Fibroblast of the aortic adventitia (primary cell): ENCODE measurements around the gene TAL1. TPM values are rescaled to one million over a fixed set of nuclear protein-coding genes. Genes with fewer than 3 reads are reported as not detected.

Experiments used
- DNase-seq: peaks from one replicate; pipeline ENCODE4 v3.0.0-alpha.2; 2010; ENCODE audit warnings: low read depth
- H3K4me3 ChIP-seq: 2 replicates; pipeline ENCODE4 v1.5.1; 2011; ENCODE audit warnings: low read depth, mild to moderate bottlenecking, control low read depth, low read length, moderate library complexity
- total RNA-seq: library from RNA; depleted of rRNA; stranded (reverse); fragments of >200 nt; gene quantifications from 2 replicates; pipeline ENCODE4 v1.2.3, GENCODE V29; 2012; ENCODE audit warnings: low replicate concordance
- TF ChIP-seq, protein P1 (sequence below): IDR thresholded peaks from 2 replicates; pipeline ENCODE4 v1.5.1; 2011; ENCODE audit warnings: mild to moderate bottlenecking, low read length, control low read depth, inconsistent platforms; ENCODE audit not compliant: insufficient read depth

Gene TAL1
- total RNA-seq, 1 donor: 0.36 TPM

DNA sequence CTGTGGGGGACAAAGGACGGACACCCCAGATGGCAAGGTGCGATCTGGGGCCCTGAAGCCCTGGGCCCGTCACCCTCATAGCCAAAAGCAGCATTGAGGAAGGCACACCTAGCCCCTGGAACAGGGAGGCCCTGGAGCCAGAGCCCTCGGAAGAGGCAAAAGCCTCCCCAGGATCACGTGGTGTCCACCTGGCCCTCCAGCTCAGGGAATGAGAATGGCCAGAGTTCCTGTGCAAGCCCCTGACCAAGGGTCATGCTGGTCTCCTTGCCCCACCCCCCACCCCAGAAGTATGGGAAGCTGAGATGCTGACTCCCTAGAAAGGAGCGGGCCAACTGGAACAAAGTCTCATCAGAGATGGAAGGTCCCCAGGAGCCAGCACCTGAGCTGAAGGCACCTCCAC lies 41.2 kb downstream of the TAL1 start:
- DNase-seq: no peak
- no peak overlapping the region for H3K4me3 ChIP-seq
- TF ChIP-seq, protein P1, sequence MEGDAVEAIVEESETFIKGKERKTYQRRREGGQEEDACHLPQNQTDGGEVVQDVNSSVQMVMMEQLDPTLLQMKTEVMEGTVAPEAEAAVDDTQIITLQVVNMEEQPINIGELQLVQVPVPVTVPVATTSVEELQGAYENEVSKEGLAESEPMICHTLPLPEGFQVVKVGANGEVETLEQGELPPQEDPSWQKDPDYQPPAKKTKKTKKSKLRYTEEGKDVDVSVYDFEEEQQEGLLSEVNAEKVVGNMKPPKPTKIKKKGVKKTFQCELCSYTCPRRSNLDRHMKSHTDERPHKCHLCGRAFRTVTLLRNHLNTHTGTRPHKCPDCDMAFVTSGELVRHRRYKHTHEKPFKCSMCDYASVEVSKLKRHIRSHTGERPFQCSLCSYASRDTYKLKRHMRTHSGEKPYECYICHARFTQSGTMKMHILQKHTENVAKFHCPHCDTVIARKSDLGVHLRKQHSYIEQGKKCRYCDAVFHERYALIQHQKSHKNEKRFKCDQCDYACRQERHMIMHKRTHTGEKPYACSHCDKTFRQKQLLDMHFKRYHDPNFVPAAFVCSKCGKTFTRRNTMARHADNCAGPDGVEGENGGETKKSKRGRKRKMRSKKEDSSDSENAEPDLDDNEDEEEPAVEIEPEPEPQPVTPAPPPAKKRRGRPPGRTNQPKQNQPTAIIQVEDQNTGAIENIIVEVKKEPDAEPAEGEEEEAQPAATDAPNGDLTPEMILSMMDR: no peak

DNA sequence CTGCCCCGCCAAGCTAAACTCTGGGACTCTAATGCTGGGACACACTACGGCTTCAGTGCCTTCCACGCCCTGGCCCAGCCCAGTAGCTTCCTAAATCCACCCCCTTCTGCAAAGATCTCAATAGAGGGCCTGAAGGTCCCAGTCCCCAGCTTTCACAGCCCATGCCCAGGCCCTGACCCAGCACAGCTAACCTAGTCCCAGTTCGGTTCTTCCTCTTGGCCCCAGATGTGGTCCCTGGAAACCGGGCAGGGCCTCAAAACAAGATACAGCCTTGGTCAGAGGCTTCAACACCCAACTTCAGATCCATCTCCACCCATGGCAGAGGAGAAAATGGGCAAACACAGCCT lies 41.5 kb downstream of the TAL1 start:
- TF ChIP-seq, protein P1: no peak
- DNase-seq: no peak
- no peak overlapping the region for H3K4me3 ChIP-seq

DNA sequence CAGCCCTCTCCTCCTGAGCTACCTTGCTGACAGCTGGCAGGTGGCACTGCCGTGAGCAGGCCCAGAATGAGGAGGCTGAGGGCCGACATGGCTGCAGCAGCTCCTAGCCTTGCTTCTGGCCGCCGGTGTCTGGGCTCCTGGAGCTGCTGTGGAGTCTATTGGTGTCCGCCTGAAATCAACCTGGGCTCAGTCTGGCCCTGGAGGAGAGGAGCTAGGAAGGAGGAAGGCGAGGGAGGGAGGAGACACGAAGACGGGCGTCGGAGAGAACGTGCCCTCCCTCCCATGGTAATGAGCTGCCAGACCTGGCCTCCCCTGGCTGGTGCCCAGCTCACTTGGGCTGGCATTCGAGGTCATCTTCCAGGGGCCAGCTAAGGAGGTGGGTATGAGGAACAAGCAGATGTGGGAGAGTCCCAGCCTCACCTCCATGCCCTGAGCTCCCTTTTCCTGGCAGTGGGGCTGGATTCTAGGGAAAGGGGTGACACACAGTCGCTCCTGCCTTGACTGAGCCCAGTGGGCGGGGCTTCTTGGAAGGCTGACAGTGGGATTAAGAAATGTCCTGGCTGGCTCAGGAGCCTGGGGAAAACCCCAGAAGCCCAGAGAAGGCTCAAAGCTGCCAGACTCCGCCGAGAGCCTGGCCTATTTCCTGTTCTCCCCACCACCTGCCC lies 42.0 kb downstream of the TAL1 start, which contains the start of gene PDZK1IP1:
PDZK1IP1 (minus strand) TSS at position 193 of the 665 bp plus-strand sequence; CDS start at position 89, 104 bp downstream.
- TF ChIP-seq, protein P1: no peak
- DNase-seq: peak; percentile 91
- H3K4me3 ChIP-seq: no peak within 1 kb of the TSS

DNA sequence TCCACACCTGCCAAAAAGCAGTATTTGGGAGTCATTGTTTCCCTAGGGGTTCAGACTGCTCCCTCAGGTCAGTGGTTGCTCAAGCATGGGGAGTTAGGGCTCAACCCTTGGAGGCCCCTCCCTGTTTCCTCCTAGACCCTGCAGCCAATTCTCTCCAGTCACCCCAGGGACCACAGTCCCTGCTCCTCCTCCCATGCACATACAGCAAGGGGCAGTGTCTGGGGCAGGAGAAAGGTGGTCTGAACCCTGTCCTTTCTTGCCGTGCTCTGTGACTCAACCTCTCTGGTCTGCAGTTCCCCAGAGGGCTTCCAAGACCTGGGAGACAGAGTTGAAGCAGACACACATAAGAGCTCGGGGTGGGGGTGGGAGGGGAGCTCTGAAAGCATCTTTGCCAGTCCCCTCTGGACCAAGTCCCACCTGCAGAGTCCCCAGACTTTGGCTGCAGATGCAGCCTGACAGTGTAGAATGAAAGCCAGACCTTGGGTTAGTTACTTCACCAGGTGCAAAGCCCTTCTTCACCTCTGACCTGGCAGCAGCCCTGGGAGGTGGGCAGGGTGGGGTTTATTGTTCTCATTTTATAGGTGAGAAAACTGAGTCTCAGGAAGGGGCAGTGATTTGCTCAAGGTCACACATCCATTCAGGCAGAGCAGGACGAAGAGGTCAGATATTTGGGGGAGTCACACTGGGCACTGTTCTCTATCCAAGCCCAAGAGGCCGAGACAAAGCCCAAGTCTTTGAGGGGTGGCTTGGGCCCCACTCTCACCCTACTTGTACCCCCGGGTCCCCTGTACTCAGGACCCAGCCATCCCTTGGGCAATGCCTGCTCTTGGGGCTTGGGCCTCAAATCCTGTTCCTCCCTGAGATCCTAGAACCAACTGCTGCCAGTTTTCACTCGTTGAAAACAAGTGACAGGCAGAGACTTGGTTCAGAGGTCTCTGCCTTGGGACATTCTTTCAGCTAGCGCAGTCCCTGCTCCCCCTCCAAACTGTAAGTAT lies 42.9 kb downstream of the TAL1 start:
- TF ChIP-seq, protein P1: no peak
- H3K4me3 ChIP-seq: no peak overlapping the region
- DNase-seq: no peak

DNA sequence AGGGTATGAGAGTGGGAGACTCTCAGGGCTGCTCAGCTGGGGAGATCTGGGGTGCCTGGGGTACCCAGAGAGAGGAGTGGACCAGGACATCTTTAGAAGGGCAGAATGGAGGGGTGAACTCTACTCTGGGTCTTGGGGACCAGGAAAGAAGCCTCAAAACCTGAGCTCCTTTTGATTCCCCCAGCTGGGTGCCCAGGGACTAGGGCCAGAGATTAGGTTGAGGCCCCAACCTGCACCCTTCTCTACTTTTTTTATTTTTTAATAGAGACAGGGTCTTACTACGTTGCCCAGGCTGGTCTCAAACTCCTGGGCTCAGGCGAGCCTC lies 44.1 kb downstream of the TAL1 start:
- TF ChIP-seq, protein P1: no peak
- H3K4me3 ChIP-seq: no peak overlapping the region
- no peak for DNase-seq

DNA sequence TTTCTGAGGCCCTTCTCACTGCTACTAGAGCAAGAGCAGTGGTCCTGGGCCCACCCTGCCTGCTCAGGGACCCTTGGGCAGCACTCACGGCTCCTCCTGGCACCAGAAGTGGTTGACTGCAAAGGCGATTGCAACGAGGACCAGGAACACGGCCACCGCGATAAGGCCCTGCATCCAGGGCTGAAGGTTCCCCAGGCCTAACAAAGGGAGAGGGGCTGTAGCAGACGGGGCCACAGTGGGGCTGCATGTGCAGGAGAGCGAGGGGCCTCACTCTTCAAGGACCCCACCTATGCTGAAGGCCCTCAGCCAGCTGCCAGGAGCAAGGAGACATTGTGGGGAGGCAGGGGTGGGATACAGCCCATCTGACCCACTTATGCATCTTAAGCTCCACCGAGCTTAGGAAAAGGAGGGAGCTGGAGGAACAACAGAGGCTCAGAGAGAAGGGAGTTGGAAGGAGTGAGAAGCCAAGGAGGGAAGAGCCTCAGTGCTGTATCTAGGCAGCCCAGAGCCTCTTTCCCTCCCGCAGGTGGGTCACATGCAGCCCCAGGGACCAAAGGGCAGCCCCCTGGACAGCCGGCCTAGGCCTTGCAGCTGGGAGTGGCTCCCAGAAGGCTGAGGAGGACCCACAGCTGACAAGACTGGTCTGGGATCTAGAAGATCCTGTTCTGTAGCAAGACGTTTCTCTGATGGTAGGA lies 44.6 kb downstream of the TAL1 start:
- H3K4me3 ChIP-seq: no peak overlapping the region
- no peak for DNase-seq
- TF ChIP-seq, protein P1: no peak
